GM23338 (cell line): ENCODE measurements around the gene PAX6.
A peak's percentile ranks its signal among the peaks of the same experiment; 100 is the strongest.

ENCODE experiments used
- CREB1 ChIP-seq: fragments of 250-450 bp; sonication (Bioruptor Pico); IDR thresholded peaks from 2 replicates; pipeline ENCODE4 v1.5.0; 2020; ENCODE audit warnings: low read depth, mild to moderate bottlenecking, moderate library complexity
- CTCF ChIP-seq, 2 experiments: fragments of 200-600 bp in 1 of 2; sonication (generic) in 1 of 2; conservative IDR thresholded peaks; 2 replicates each; pipeline versions ENCODE4 v1.5.1 to v1.6.1; 2016 to 2017; ENCODE audit warnings: antibody characterized with exemption in 2 of 2, low read depth in 2 of 2, mild to moderate bottlenecking in 2 of 2, moderate library complexity in 1 of 2
- ETS1 ChIP-seq: IDR thresholded peaks from 2 replicates; pipeline ENCODE4 v1.6.1; 2016; ENCODE audit warnings: antibody characterized with exemption
- EZH2 ChIP-seq: fragments of 200-600 bp; sonication (generic); IDR thresholded peaks from one replicate; pipeline ENCODE4 v1.8.0; 2017; ENCODE audit warnings: antibody characterized with exemption, mild to moderate bottlenecking, low read depth; ENCODE audit not compliant: unreplicated experiment
- EZH2phosphoT487 ChIP-seq: fragments of 200-600 bp; sonication (generic); IDR thresholded peaks from one replicate; pipeline ENCODE4 v1.8.1; 2018; ENCODE audit warnings: antibody characterized with exemption; ENCODE audit not compliant: unreplicated experiment
- JUNB ChIP-seq: IDR thresholded peaks from one replicate; pipeline ENCODE4 v1.6.1; 2016; ENCODE audit warnings: antibody characterized with exemption; ENCODE audit not compliant: unreplicated experiment
- NANOG ChIP-seq: IDR thresholded peaks from 2 replicates; pipeline ENCODE4 v1.6.1; 2016; ENCODE audit warnings: antibody characterized with exemption, borderline replicate concordance
- POLR2AphosphoS5 ChIP-seq: IDR thresholded peaks from 2 replicates; pipeline ENCODE4 v1.6.1; 2016; ENCODE audit warnings: antibody characterized with exemption, low read depth
- REST ChIP-seq: IDR thresholded peaks from one replicate; pipeline ENCODE4 v1.6.1; 2018; ENCODE audit warnings: antibody characterized with exemption; ENCODE audit not compliant: unreplicated experiment
- STAT1 ChIP-seq: IDR thresholded peaks from one replicate; pipeline ENCODE4 v1.6.1; 2016; ENCODE audit warnings: antibody characterized with exemption; ENCODE audit not compliant: unreplicated experiment

- no peak for TF ChIP-seq CTCF (conservative IDR thresholded peaks at IDR 0.05; ENCODE audit: low read depth in 2 of 2)
- no peak for TF ChIP-seq POLR2AphosphoS5
- TF ChIP-seq REST: no peak
- no peak for TF ChIP-seq ETS1
- peak; percentile 93 for TF ChIP-seq EZH2
- peak; percentile 27 for TF ChIP-seq EZH2phosphoT487
- no peak for TF ChIP-seq CREB1 (CRISPR knock-in tag)
- no peak for TF ChIP-seq JUNB
- no peak for TF ChIP-seq NANOG
- TF ChIP-seq STAT1: no peak
Observed at GRCh38 chr11:31817054-31817620, 6.0 kb upstream of the PAX6 start.
